Esophagus mucosa (tissue), 1 donor: ENCODE measurements around the gene HYDIN. TPM values are rescaled to one million over a fixed set of nuclear protein-coding genes. Genes with fewer than 3 reads are reported as not detected.
"Not testable (repeated sequence)": the region's sequence is repeated elsewhere in the genome, so short reads cannot be mapped to it uniquely, and the experiment has no call there.

ENCODE experiments used
- ATAC-seq: fragments of 200-7000 bp; cut with Tn5 transposase; one replicate; pipeline ENCODE4 v1.9.1; 2020
- total RNA-seq: library from RNA; stranded (reverse); gene quantifications from one replicate; pipeline ENCODE4 v1.2.4, GENCODE V29; 2023
- donor health status: DM: yes; HTN: yes; CAD: no.

HYDIN gene
- total RNA-seq, 1 donor from 2014 or later = 0.20 TPM

DNA sequence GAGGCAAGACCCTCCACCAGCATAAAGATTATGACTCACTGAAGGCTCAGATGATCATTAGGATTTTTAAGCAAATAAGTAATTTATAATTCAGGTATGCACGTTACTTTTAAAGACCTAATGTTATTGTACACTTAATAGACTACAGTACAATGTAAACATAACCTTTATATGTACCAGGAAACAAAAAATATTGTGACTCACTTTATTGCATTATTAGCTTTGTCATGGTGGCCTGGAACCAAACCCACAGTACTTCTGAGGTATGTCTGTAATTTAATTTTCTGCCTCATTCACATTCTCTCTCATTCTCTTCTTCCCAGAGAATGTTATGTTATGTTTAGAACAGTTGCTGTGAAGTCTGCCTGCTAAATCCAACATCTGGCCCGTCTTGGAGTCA is 407.8 kb downstream of the HYDIN start:
- peak; percentile 84 for ATAC-seq

GRCh38 chr16:70818088-70818487 is 412.4 kb downstream of the HYDIN start:
- not testable (repeated sequence) for ATAC-seq

DNA sequence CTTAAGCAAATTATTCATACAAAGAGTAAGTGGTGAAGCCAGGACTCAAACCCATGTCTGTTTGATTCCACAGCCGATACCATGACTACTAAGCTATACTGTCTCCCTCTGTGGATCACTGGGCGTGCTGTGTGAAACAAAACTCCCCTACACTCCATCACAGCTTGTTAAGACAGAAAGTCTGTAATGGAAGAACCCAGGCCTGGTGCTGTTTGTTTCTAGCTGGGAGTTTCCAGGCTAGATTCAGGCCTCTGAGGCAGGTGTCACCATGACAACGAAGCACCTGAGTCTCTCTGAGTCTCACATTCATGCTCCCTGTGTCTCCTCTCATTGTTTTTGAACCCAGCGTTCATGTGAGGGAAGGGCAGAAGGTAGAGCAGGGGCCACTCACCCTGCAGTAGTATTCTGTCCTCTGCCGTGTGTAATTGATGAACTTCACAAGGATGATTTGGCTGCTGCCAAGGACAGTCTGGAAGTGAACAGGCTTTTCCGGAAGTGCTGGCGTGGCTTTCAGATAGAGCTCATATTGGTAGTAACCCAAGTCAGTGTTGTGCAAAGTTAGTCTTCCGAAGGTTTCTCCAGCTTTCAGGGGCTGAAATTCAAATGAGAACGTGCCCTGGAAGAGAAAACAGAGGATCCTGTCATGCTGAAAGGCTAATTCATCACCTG is 421.0 kb downstream of the HYDIN start:
- no peak for ATAC-seq

GRCh38 chr16:70808371-70808770 is 422.2 kb downstream of the HYDIN start:
- ATAC-seq = no peak

GRCh38 chr16:70805787-70806186 is 424.7 kb downstream of the HYDIN start:
- no peak for ATAC-seq

- no peak for ATAC-seq
Measured at GRCh38 chr16:70805380-70805779, 425.1 kb downstream of the HYDIN start.

DNA sequence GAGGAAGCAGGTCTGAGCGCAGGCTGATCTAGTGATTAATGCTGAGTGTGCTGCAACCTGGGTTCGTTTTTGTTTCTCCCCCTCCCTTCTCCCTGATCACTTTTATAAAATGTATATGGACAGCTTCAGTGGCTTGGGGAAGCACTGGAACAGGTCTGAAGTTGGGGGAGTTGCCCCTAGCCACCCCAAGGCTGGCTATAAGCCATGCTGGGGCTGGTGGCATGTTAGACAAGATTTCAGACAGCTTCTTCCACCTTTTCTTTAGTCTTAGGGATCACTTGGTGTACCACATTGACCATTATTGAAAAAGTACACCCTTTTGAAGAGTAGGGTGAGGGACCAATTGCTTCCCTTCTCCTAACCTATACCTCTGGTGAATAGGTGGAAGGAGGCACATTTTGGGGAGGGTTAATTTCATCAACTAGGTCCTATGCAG is 425.8 kb downstream of the HYDIN start:
- no peak for ATAC-seq

- no peak for ATAC-seq
Measured at GRCh38 chr16:70804153-70804733, 426.3 kb downstream of the HYDIN start.

GRCh38 chr16:70803319-70803718 is 427.2 kb downstream of the HYDIN start:
- no peak for ATAC-seq

DNA sequence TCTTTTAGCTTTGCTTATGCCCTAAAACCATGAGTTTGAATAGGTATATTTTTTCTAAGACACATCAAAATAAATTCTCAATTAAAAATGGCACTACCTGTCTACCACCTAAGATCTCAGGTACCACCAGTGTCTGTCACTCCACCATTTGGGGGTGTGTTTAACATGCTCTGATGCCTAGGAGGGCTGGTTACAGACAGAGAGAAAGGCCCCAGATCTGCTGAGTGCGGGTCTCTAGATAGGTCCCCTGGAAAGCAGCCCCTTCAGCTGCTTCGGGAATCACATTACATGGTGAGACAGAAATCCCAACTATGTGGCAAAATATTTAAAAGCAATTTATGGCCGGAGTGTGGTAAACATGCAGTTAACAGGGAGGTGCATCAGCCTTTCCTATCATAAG is 428.9 kb downstream of the HYDIN start:
- ATAC-seq = no peak

GRCh38 chr16:70800781-70801480 is 429.6 kb downstream of the HYDIN start, which contains the start of gene VAC14:
TSS of gene VAC14 (minus strand) at chr16:70801158. CDS start at chr16:70800900, 258 bp downstream.
- peak; percentile 99 for ATAC-seq

DNA sequence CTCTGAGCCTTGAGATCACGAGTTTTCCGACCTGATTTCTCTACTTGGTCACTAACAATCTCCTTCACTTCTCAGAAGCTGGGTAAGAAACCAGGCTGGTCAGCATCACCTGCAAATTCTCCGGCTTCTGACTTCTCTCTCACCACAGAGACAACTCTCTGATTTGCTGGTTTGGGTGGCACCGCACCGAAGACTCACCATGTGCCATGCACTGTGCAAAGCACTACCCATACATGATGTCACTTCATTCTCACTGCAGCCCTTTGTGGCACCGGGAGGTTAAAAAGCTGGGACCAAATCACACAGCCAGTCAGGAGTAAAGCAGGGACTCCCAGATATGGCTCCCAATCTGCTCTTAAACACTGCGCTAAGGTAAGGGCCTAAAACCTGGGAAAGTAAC is 430.2 kb downstream of the HYDIN start:
- peak; percentile 27 for ATAC-seq

DNA sequence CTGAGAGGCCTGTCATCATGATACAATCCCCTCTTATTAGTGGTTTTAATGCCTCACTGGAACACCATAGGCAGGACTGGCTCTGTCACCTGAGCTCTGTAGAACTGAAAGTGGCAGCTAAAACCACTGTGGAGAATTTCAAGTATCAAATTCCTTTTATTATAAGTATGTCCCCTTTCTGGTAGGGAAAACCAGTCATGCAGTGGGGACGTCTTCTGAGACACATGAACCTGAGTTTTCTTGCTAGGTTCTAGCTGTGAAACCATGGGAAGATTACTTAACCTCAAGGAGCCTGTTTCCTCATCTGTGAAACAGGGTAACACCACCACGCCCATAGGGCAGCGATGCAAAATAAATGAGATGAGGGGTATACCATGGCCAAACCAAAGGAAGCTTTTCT is 434.2 kb downstream of the HYDIN start:
- ATAC-seq = no peak

- no peak for ATAC-seq
Measured at GRCh38 chr16:70795296-70795912, 435.1 kb downstream of the HYDIN start.

GRCh38 chr16:70793851-70794502 is 436.5 kb downstream of the HYDIN start:
- ATAC-seq = no peak

DNA sequence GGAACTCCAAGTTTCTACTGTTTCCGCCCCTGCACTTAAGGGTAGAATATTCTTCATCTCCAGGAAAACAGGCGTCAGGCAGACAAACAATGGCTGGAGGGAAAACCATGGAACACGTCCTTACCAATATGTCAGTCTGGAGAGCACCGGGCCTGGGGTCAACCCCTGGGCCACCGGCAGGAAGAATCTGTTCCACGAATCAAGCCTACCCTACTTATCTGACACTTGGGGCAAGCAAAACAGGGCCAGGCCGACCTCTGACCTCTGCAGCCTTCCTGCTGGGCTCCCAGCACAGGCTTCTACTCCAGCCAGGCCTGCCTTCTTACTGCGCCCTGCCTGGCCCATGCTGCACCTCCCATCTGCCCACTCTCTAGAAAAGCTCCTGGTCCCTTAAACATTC is 439.7 kb downstream of the HYDIN start:
- peak; percentile 16 for ATAC-seq

- ATAC-seq = no peak
Measured at GRCh38 chr16:70789595-70790447, 440.7 kb downstream of the HYDIN start.

GRCh38 chr16:70788668-70789594 is 441.6 kb downstream of the HYDIN start:
- ATAC-seq = no peak

DNA sequence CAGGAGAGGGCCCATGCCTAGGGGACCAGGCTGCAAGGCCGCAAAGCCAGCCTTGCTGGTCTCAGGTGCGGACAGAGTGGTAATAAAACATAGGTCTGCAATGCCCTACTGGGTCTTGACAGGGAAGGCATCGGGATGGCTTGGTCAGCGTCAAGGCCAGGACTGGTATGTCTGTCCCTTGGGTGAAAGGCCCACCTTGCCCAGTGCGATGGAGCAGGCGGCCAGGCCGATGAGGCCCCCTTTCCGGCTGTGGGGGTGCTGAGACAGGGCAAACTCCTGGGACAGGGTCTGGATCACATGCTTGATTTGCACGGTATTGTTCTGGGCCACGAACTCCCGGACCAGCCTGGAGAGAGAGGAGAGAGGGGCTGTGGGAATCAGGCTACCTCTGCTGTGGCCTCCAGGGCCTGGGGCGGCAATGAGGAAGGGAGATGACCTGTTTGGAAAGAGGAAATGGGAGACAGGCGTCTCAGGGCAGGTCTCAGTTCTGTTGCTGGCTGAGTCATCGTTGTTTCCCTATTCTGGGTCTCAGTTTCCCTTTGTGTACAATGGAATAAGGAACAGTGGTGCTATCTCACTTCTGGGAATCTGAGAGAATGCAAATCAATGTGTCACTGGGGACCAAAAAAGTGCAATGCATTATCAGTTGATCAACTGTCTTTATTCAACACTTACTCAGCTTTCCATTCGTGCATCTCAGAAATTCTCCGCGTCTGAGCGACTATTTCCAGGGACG is 444.3 kb downstream of the HYDIN start:
- no peak for ATAC-seq
